Neural cell (in vitro differentiated cells): ENCODE results near the gene NKX3-2. TPM values are rescaled to one million over a fixed set of nuclear protein-coding genes. Genes with fewer than 3 reads are reported as not detected.
A peak's percentile ranks its signal among the peaks of the same experiment; 100 is the strongest.

Source experiments
- H2AFZ ChIP-seq: fragments of 200-600, 300-800 bp; sonication (generic), shearing (Covaris generic); 2 replicates; pipeline ENCODE4 v1.6.0; 2014; ENCODE audit warnings: low read depth, mild to moderate bottlenecking, antibody characterized with exemption, low read length, moderate library complexity
- H3F3A ChIP-seq: fragments of 200-600 bp; shearing (Covaris generic); 2 replicates; pipeline ENCODE4 v1.6.1; 2016; ENCODE audit warnings: mild to moderate bottlenecking, moderate library complexity, mixed read lengths, antibody characterized with exemption, low read length; ENCODE audit not compliant: insufficient read depth, poor library complexity, severe bottlenecking
- H3K27ac ChIP-seq: fragments of 200-600, 300-800 bp; sonication (generic), shearing (Covaris generic); 2 replicates; pipeline ENCODE4 v1.5.1; 2014; ENCODE audit warnings: mild to moderate bottlenecking, low read length, moderate library complexity
- H3K27me3 ChIP-seq: fragments of 300-800, 200-600 bp; sonication (generic), shearing (Covaris generic); 2 replicates; pipeline ENCODE4 v1.6.0; 2014; ENCODE audit warnings: mild to moderate bottlenecking, low read depth, low read length, moderate library complexity; ENCODE audit not compliant: insufficient read depth
- H3K36me3 ChIP-seq: fragments of 300-800, 200-600 bp; sonication (generic), shearing (Covaris generic); 2 replicates; pipeline ENCODE4 v1.5.1; 2014; ENCODE audit warnings: mild to moderate bottlenecking, antibody characterized with exemption, low read length, moderate library complexity; ENCODE audit not compliant: insufficient read depth
- H3K4me2 ChIP-seq: fragments of 300-800, 200-600 bp; sonication (generic), shearing (Covaris generic); 2 replicates; pipeline ENCODE4 v1.6.0; 2014; ENCODE audit warnings: mild to moderate bottlenecking, low read length
- H3K4me3 ChIP-seq: fragments of 300-800, 200-600 bp; sonication (generic), shearing (Covaris generic); 2 replicates; pipeline ENCODE4 v1.5.1; 2014; ENCODE audit warnings: mild to moderate bottlenecking, low read length, moderate library complexity
- H3K79me2 ChIP-seq: fragments of 200-600 bp; shearing (Covaris generic); replicated peaks from 2 replicates; pipeline ENCODE4 v1.6.0; 2014; ENCODE audit warnings: mild to moderate bottlenecking, low read length, moderate library complexity; ENCODE audit not compliant: insufficient read depth
- H3K9ac ChIP-seq: fragments of 300-800, 200-600 bp; sonication (generic), shearing (Covaris generic); 2 replicates; pipeline ENCODE4 v1.6.1; 2016; ENCODE audit warnings: mild to moderate bottlenecking, low read length, mixed read lengths
- H3K9me2 ChIP-seq: fragments of 200-600 bp; shearing (Covaris generic); 2 replicates; pipeline ENCODE4 v1.6.1; 2016; ENCODE audit warnings: mild to moderate bottlenecking, low read length, mixed read lengths; ENCODE audit not compliant: insufficient read depth
- H3K9me3 ChIP-seq: fragments of 200-600, 300-800 bp; sonication (generic), shearing (Covaris generic); 2 replicates; pipeline ENCODE4 v1.6.1; 2016; ENCODE audit warnings: mild to moderate bottlenecking, mixed run types, low read length, moderate library complexity, mixed read lengths
- H4K20me1 ChIP-seq: fragments of 200-600 bp; shearing (Covaris generic); 2 replicates; pipeline ENCODE4 v1.6.1; 2016; ENCODE audit warnings: mild to moderate bottlenecking, mixed run types; ENCODE audit not compliant: insufficient read depth
- EP300 ChIP-seq: fragments of 450-650 bp; conservative IDR thresholded peaks from 2 replicates; pipeline ENCODE4 v1.6.1; 2014; ENCODE audit warnings: antibody characterized with exemption, mild to moderate bottlenecking, moderate library complexity; ENCODE audit not compliant: poor library complexity, severe bottlenecking
- EZH2 ChIP-seq: fragments of 200-600, 300-800 bp; shearing (Covaris generic), sonication (generic); IDR thresholded peaks from 2 replicates; pipeline ENCODE4 v1.6.1; 2014; ENCODE audit warnings: antibody characterized with exemption, low read length, borderline replicate concordance, mild to moderate bottlenecking; ENCODE audit not compliant: insufficient read depth, poor library complexity, severe bottlenecking
- MXI1 ChIP-seq: fragments of 450-650 bp; conservative IDR thresholded peaks from 2 replicates; pipeline ENCODE4 v1.6.1; 2014; ENCODE audit warnings: antibody characterized with exemption, mild to moderate bottlenecking; ENCODE audit not compliant: poor library complexity, severe bottlenecking
- POLR2AphosphoS5 ChIP-seq: IDR thresholded peaks from 2 replicates; pipeline ENCODE4 v1.6.1; 2012
- RAD21 ChIP-seq: fragments of 450-650 bp; conservative IDR thresholded peaks from 2 replicates; pipeline ENCODE4 v1.6.1; 2014; ENCODE audit warnings: antibody characterized with exemption, mild to moderate bottlenecking, moderate library complexity
- REST ChIP-seq: IDR thresholded peaks from 2 replicates; pipeline ENCODE4 v1.6.1; 2012; ENCODE audit warnings: borderline replicate concordance
- SMC3 ChIP-seq: fragments of 450-650 bp; conservative IDR thresholded peaks from 2 replicates; pipeline ENCODE4 v1.6.1; 2014; ENCODE audit warnings: antibody characterized with exemption, mild to moderate bottlenecking, moderate library complexity; ENCODE audit not compliant: poor library complexity
- TAF1 ChIP-seq: IDR thresholded peaks from 2 replicates; pipeline ENCODE4 v1.6.1; 2012; ENCODE audit warnings: low read depth
- polyA plus RNA-seq: library from polyadenylated mRNA; depleted of rRNA; stranded (reverse); fragments of >200 nt; gene quantifications from 2 replicates; pipeline ENCODE4 v1.2.3, GENCODE V29; 2014
- TF ChIP-seq, protein P1 (sequence below): fragments of 450-650 bp; IDR thresholded peaks from 2 replicates; pipeline ENCODE4 v1.5.1; 2014; ENCODE audit warnings: antibody characterized with exemption, mild to moderate bottlenecking, moderate library complexity; ENCODE audit not compliant: poor library complexity, severe bottlenecking

The NKX3-2 gene
- polyA plus RNA-seq, 1 donor from 2014 or later = not detected

GRCh38 chr4:13542577-13543031, 1.7 kb downstream of the NKX3-2 start:
- no peak overlapping the region for H3K4me2 ChIP-seq
- H3K9me3 ChIP-seq = peaks cover 8% of the 10 kb centered on the region
- no peak overlapping the region for H3K9ac ChIP-seq
- no peak for TF ChIP-seq EP300
- peak; percentile 3 for TF ChIP-seq MXI1
- no peak for TF ChIP-seq TAF1
- no peak for TF ChIP-seq POLR2AphosphoS5
- no peak for TF ChIP-seq SMC3
- no peak for TF ChIP-seq RAD21
- TF ChIP-seq, protein P1, sequence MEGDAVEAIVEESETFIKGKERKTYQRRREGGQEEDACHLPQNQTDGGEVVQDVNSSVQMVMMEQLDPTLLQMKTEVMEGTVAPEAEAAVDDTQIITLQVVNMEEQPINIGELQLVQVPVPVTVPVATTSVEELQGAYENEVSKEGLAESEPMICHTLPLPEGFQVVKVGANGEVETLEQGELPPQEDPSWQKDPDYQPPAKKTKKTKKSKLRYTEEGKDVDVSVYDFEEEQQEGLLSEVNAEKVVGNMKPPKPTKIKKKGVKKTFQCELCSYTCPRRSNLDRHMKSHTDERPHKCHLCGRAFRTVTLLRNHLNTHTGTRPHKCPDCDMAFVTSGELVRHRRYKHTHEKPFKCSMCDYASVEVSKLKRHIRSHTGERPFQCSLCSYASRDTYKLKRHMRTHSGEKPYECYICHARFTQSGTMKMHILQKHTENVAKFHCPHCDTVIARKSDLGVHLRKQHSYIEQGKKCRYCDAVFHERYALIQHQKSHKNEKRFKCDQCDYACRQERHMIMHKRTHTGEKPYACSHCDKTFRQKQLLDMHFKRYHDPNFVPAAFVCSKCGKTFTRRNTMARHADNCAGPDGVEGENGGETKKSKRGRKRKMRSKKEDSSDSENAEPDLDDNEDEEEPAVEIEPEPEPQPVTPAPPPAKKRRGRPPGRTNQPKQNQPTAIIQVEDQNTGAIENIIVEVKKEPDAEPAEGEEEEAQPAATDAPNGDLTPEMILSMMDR = no peak
- TF ChIP-seq REST = no peak
- no peaks in the 10 kb centered on the region for H3F3A ChIP-seq
- peaks cover 100% of the 10 kb centered on the region for H3K27me3 ChIP-seq
- no peaks in the 10 kb centered on the region for H3K9me2 ChIP-seq
- no peak overlapping the region for H3K27ac ChIP-seq
- no peaks in the 10 kb centered on the region for H3K79me2 ChIP-seq
- no peaks in the 10 kb centered on the region for H4K20me1 ChIP-seq
- no peaks in the 10 kb centered on the region for H3K36me3 ChIP-seq
- peak overlapping the region; percentile 64 for H3K4me3 ChIP-seq
- H2AFZ ChIP-seq = no peak overlapping the region

DNA sequence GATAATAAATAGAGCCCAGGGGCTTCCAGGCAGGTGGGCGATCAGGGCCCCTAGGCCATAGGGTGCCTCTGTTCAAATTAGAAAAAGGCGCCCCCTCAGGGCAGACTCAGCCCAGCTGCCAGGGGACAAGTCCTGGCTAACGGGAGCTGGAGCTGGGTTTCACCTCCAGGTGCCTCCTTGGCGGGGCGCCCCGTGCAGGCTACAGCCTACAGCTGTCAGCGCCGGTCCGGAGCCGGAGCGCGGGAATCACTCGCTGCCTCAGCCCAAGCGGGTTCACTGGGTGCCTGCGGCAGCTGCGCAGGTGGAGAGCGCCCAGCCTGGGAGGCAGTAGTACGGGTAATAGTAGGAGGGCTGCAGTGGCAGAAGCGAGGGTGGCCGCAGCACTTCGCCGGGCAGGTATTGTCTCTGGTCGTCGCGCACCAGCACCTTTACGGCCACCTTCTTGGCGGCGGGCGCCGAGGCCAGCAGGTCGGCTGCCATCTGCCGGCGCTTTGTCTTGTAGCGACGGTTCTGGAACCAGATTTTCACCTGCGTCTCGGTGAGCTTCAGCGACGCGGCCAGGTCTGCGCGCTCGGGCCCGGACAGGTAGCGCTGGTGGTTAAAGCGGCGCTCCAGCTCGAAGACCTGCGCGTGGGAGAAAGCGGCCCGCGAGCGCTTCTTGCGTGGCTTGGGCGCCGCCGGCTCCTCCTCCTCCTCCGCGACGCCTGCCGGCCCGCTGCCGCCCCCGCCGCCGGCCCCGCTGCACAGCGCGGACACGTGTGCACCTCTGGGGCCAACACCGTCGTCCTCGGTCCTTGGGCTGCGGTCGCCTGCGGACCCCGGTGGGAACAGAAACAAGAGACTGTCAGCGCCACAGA, 2.4 kb downstream of the NKX3-2 start:
- peaks cover 100% of the 10 kb centered on the region for H3K27me3 ChIP-seq
- no peaks in the 10 kb centered on the region for H3F3A ChIP-seq
- H3K4me2 ChIP-seq = peak overlapping the region; percentile 56
- H3K36me3 ChIP-seq = no peaks in the 10 kb centered on the region
- H3K27ac ChIP-seq = no peak overlapping the region
- no peaks in the 10 kb centered on the region for H3K79me2 ChIP-seq
- peak overlapping the region; percentile 64 for H3K4me3 ChIP-seq
- no peaks in the 10 kb centered on the region for H4K20me1 ChIP-seq
- H3K9me3 ChIP-seq = peaks cover 14% of the 10 kb centered on the region
- H3K9ac ChIP-seq = peak overlapping the region; percentile 9
- no peaks in the 10 kb centered on the region for H3K9me2 ChIP-seq
- no peak overlapping the region for H2AFZ ChIP-seq
- peak; percentile 89 for TF ChIP-seq SMC3
- TF ChIP-seq EP300 = no peak
- TF ChIP-seq EZH2 = peak; percentile 62
- peak; percentile 73 for TF ChIP-seq RAD21
- TF ChIP-seq, protein P1 = peak; percentile 80
- peak; percentile 8 for TF ChIP-seq MXI1
